ENCODE measurements around the gene NSG1.
A peak's percentile ranks its signal among the peaks of the same experiment; 100 is the strongest.

The NSG1 gene

GRCh38 chr4:4374388-4375098 lies 12.4 kb upstream of the NSG1 start:
- no peak for DNase-seq

DNA sequence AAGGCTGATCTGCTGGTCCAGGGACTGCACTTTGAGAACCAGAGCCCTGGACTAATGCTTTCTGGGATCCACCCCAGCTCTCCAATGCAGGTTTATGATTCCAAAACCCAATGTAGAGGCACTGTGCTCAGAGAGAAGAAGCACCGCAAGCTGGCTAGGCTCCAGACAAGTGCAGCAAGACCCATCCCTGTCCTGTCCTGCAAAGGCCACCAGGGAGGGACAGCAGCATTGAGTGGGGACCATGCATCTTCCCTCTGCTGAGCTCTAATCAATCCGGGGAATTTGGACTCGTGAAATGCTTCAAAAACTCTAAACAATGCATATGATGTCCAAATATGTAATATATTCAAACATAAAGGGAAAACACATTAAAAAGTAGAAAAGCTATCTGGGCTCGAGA lies 10.8 kb upstream of the NSG1 start:
- DNase-seq, result no peak

- no peak for DNase-seq
These were observed 9.7 kb upstream of the NSG1 start for GRCh38 chr4:4377191-4377590.

- DNase-seq, result no peak
These were observed 9.0 kb upstream of the NSG1 start for GRCh38 chr4:4377732-4378460.

GRCh38 chr4:4379540-4380087 lies 7.3 kb upstream of the NSG1 start:
- no peak for DNase-seq

- DNase-seq, result no peak
These were observed 3.8 kb upstream of the NSG1 start for GRCh38 chr4:4383085-4383484.

DNA sequence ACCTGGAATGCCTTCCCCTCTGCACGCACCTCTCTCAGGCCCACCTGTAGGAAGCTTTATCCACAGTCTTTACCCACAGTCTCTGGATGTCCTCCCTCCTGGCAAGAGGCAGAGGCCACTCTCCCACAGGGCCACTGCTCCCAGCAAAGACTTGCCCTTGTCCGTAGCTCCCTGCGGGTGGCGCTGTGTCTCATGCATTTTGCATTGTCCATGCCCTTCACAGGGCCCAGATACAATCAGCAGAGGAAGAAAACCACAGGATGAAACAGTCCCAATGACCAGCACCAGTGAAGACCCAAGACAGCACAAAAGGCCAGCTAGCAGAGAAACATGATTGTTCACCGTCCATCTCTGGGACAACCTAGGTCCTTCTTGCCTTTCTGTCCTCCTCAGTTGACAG lies 2.1 kb upstream of the NSG1 start:
- no peak for DNase-seq

GRCh38 chr4:4385729-4386295 lies 1.1 kb upstream of the NSG1 start:
- DNase-seq, result no peak

DNA sequence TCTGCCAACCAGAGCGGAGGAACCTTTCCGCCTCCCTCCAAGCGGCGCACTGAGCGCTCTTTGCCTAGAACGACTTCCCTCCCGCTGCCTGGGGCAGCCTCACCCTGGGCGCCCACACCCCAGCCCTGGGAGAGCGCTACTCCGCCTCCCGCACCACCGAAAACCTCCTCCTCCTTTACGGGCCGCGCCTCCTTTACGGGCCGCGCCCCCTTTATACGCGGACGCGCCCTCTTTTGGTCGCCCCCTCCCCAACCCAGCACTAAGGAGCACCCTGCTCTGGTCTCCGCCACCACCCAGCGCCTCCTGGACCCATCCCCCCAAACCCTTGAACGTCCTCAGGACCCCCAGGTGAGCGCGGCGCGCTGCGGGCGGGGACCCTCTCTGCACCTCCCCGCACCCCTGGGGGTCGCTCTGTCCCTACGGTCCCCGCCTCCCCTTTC lies 586 bp upstream of the NSG1 start:
- DNase-seq, result peak; percentile 14

DNA sequence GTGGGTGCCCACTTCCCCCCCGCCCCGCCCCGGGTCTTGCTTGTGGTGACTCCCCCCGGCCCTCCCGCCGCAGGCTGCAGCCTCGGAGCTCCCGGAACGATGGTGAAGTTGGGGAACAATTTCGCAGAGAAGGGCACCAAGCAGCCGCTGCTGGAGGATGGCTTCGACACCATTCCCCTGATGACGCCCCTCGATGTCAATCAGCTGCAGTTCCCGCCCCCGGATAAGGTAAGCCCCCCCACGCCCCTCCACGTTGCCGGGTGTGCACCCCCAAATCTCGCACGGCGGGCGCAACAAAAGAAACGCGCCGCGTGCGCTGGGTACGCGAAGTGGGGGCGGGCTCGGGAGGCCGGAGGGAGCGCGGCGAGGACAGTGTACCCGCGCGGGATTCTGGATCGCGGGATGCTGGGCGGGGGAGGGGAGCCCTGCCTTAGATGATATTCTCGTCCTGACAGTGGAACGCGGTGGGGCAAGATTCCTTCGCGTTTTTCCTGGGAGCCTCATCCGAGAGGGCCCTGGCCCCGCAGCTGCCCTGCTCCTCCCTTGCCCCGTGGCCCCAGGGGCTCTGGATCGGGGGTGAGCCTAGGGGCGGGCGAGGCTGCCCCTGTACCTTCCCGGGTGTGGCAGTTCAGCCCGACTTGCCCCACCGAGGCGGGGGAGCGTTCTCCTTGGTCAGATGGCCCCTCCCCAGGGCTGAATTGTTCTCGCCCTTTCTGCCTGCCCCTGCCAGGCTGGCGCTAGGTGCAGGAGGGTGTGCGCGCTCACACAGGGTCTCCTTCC lies 819 bp downstream of the NSG1 start:
- no peak for DNase-seq

GRCh38 chr4:4388311-4388790 lies 1.4 kb downstream of the NSG1 start:
- no peak for DNase-seq

DNA sequence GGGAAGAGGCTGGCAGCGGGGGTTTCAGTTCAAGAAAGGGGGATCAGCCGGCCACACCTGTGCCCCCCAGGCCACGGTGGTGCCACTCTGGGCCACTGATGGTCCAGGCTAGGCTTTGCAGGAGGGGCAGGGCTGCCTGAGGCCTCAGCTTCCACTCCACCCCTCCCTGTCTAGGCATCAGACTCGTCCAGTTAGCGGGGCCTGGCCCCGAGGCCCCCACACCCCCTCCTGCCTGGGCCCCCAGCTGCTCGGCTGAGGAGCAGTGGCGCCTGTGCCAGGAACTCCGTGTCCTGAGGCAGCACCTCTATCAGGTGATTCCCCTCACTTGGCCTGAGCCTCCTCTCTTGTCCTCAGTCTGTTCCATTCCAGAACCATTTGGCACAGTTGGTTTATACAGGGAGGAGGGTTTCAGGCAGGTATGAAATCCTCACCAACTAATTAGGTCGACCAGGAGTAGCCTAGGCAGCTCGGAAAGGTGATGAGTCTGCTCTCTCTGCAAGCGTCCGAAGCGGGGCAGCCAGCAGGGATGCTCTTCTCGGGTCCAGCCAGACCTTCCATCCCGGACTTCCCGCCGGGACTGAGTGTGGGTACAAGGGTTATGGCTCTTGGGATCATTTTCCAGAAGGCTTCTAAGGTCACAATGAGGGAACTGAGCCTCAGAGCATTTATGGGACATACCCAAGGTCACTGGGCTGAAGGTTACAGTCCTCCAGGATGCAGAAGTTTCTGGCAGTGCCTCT lies 2.1 kb downstream of the NSG1 start:
- no peak for DNase-seq

GRCh38 chr4:4390046-4390445 lies 3.1 kb downstream of the NSG1 start:
- DNase-seq, result no peak

DNA sequence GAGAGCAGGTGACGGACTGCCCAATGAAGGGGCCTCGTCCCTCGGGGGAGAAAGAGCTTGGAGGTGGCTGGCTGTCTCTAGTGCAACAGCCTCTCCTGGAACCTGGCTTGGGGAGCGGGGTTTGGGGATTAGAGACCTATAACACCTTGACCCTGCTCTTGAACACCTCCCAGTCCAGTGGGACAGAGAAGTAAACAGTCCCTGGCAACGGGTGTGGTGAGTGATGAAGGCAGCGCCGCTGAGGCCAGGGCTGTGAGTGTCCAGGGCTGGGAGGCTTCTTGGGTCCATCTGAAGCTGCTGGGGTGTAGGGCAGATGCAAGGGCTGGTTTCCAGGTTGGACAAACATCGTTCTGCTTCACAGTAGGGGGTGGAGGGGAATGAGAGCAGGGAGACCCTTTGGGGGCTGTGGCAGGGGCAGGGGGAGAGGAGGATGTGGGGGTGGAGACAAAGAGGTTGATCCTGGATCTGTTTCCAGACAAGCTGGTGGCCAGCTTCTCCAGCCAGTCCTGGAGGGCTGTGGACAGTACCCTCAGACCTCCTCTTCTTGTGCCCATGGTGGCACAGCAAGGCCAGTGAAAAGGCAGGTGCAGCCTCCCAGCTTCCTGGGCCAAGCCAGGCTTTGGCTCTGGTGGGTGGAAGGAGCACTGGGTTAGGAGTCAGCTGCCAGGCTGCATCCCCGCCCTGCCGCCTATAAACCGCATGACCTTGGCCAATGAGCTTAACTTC lies 3.8 kb downstream of the NSG1 start:
- DNase-seq, result no peak

GRCh38 chr4:4391866-4392265 lies 5.0 kb downstream of the NSG1 start:
- DNase-seq, result no peak

GRCh38 chr4:4392501-4393183 lies 5.7 kb downstream of the NSG1 start:
- DNase-seq, result no peak

- no peak for DNase-seq
These were observed 7.7 kb downstream of the NSG1 start for GRCh38 chr4:4394644-4395043.

DNA sequence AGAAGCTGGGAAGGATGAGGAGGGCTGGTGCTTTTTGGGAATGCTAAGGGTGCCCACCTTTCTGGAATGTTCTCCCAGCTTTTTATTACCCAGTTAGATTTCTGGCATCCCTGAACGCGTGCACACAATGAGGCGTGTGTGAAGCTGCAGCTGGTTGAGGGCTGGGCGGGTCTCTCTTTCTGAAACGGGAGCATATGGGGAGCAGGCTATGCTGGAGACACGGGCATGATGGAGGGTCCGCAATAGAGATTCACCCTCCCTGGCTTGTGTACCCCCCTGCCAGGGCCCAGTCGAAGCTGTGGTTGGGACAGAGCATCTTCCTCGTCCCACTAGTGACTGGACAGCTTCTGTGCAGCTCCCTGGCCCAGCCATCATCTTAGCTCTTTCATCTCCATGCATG lies 8.5 kb downstream of the NSG1 start:
- no peak for DNase-seq

DNA sequence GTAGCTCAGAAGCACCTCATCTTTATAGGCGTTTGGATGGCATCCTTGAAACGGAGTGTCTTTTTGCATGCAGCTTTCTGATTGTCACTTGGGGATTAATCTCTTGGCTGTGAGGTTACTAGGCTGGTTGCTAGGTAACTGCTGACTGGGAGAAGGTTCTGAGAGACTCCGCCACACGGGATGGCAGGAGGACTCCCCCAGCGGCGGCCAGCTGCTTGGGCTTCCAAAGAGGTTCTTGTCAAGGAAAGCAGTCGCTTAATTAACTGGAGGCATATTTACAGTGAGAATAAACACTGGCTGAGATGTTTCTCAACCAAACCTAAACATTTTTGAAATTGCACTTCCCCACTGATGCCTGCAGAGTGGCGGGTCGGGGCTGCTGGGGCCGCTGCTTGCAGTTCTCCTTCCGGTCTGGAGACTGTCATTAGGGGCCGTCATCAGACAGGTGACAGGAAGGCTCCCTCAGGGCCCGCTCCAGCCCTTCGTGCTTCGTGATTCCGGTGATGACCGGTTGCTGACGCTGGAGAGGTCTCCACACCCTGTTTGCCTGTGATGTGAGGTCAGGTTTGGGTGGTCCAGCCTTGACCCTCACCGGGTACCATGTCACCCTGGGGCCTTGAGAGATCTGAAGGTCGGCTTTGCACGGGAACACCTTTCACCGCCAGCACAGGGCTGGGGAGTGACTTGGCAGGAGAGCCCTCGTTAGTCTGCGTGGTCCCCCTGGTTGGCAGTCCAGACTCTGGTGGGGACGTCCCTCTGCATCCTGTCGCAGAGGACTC lies 9.1 kb downstream of the NSG1 start:
- DNase-seq, result no peak
